NOMO-1 (cell line): ENCODE results near the gene OBI1.
A peak's percentile ranks its signal among the peaks of the same experiment; 100 is the strongest.

ENCODE experiments used
- DNase-seq, 2 experiments: peaks; one replicate each; lab custom pipeline; 2025; ENCODE audit not compliant: unreplicated experiment in 2 of 2; lab: John Stamatoyannopoulos, UW

The OBI1 gene

DNA sequence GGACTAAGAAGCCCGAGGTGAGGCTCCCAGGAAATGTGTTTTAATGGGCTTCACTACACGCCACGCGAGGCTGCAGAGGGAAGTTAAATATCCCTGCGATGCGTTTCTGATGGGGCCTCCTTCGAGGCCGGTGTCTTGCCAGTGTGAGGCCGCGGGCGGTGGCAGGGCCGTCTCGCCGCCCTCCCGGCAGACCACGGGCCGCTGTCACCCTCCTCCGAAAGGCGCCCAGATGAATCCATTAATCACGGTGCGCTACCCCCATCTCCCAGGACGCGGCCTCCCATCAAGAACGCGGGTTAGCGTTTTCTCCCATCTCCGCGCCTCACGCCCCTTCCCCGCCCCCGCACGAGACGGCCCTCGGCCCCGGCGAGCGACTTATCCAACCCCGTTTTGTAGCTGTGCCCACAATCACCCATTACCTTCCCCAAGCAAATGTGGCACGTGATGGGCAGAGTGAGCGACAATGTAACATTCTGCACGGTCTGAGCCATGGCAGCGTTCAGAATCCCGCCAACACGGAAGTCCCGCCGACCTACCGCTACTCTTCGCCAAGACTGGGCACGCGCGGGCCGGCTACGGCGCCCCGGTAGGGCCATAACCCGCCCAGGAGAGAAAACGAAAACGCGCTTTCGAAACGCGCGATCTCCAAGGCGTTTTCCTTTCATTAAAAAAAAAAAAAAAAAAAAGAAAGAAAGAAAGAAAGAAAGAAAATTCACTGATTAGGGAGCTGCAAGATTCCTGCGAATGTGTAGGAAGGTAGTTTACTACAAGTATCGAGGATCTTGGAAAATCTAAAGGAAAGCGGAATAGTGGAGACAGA, at the start of gene OBI1:
TSS of gene OBI1 (minus strand) at position 526 of the 820 bp plus-strand sequence. CDS start at position 491, 35 bp downstream.
- peak; percentile 76 to 84 for DNase-seq

DNA sequence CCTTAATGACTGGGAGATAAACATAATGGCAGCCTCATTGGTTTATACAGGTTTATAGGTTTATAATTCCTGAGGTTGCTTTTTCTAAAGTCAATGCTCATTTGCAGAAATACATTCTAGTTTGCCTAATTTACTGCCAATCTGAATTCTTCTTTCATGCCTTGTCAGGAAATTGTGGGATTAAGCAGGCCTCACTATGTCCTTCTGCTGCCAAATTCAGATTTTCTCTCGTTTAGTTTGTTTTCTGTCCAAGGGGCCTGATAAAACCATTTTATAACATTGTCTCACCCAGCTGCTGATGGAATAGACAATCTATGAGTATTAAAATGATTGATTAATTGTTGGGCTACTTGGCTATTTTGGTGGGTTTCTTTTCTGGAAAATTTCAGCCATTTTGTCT, 42.4 kb upstream of the OBI1 start:
- DNase-seq = no peak

DNA sequence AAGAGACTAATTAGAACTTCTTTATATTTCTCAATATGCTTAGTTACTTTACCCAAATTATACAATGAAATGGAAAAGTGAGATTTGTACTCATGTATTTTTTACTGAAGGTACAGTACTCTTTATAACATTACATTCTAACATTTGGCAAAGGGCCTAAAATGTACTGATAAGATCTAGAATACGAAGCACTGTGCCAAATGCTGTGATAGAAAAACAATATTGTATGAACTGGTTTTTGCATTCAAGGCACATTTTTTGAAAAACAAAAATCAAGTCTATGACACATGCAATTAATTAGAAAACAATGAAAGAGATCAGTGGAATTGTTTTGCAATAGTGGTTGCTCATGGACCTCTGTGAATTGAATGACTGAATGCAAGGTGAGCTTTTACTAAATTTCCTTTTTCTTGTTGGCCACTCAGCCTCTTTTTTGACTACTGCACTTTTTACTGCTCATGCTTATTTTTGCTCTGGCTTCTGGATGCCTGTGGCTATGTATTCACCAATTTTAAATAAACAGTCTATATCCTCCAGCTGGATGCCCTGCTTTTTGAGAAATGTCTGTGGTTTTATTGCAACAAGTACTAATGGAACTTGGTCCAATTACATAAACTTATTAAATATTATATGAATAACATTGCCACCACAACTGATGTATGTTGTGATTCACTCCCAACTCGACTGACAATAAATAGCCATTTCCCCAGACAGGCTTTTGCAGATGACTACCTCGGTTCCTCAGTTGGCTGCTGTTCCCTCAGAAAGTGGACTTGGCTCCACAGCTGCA, 41.4 kb upstream of the OBI1 start:
- no peak for DNase-seq

GRCh38 chr13:78689011-78689410, 30.1 kb upstream of the OBI1 start:
- no peak for DNase-seq

DNA sequence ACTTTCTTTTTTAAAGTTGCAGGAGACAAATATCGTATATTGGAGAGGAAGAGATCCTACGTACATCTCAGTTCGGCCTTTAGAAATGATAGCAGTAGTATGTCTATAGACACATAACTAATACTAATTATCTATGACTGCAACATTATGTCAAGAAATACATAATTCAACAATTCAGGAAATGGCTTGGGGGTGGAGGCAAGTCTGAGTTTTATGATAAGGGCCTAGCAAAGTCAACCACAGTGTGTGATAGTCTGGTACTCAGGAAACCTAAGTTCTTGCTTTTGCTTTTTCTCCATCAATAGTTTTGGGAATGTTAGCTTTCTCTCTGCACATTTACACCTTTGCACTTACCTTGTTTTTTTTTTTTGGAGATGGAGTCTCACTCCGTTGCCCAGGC, 27.5 kb upstream of the OBI1 start:
- DNase-seq = no peak

DNA sequence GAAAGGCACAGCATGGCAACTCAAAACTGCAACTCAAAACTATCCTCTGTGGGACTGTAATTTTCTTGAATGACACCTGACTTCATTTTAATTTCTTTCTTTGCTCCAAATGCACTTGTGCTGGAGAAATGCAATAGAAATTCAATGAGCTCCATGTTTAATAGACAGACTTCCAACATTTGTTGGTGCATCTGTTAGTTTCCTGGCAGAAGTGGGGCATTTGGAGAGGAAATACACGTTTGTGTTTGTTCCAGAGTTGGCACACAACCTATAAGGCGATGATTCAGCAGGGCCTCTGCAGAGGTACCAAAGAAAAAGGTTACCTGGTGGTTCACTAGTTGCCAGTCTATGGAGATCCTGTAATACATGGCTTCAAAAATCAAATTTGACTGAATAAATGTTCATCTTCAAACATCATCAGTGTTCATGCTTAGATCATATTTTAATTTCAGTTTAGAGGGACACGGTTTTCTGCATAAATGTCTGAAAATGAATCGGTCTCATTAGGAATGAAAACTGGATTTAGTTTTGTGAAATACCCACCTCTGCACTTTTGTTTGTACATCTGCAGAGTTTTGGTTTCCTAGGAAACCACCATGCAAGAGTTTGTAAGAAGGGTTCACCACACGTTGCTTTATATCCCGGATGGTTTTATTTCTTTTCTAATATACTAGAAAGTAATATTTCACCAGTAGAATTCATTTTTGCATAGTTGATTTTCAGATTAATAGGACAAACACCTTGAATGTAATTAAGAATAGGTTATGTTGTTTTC, 21.8 kb upstream of the OBI1 start:
- no peak for DNase-seq

- DNase-seq = no peak
These were observed 21.2 kb upstream of the OBI1 start for GRCh38 chr13:78680115-78680561.

DNA sequence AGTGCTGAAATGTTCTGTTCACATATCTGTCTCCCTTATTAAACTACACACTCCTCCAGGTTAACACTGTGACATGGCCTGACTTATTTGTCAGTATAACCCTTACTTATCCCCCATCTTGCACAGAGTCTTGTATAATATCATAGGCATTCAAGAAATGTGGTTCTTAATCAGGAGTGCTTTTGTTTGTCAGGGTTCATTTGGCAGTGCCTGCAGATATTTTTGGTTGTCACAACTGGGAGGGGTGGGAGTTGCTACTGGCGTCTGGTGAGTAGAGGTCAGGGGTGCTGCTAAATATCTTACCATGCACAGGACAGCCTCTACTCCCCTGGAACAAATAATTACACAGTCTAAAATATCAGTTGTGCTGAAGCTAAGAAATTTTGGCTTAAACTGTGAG, 20.4 kb upstream of the OBI1 start:
- DNase-seq = no peak

GRCh38 chr13:78675112-78675511, 16.2 kb upstream of the OBI1 start:
- DNase-seq = no peak

DNA sequence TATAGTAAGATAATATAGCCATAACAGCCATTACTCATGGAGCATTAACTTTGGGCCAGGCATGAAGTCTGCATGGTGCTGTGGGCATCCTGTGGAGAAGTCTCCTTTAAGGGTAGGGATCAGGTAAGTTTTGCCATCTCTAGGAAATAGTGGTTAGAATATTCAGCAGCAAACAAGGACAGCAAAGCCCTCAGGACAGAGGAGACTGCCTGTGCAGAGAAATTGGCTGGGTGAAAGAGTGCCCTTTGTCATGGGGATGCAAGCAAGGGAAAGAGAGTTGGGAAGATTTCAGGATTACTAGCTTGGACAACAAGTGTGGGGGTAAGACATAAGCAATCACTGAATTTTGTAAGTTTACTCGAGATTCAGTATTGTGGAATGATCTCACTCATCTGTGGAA, 15.7 kb upstream of the OBI1 start:
- DNase-seq = no peak

- DNase-seq = no peak
These were observed 3.5 kb upstream of the OBI1 start for GRCh38 chr13:78662467-78662866.

- peak in 1 of 2 experiments; percentile 7 for DNase-seq
These were observed 1.5 kb upstream of the OBI1 start for GRCh38 chr13:78660495-78660857.

GRCh38 chr13:78659732-78660494, 958 bp upstream of the OBI1 start:
- DNase-seq = peak; percentile 19 to 20

- DNase-seq = no peak
These were observed 435 bp upstream of the OBI1 start for GRCh38 chr13:78659450-78659730.

GRCh38 chr13:78657699-78658629, 991 bp downstream of the OBI1 start:
- peak in 1 of 2 experiments; percentile 30 for DNase-seq

DNA sequence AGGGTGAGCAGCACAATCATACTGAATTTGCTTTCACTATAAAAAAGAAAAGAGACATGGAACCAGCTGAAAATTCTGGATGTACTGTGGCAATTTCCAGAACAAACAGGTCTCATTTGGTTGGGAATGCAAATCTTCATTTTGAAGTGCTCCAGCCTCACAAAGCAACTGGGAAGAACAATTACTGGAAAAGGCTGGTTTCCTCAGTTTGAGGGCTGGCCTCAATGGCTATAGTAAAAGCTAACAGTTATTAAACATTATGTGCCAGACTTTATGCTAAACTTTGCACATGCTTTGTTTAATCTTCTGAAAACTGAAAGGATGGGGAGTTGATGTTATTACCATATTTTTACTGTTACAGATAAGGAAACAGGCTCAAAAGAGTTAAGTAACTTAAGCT, 3.0 kb downstream of the OBI1 start:
- DNase-seq = no peak

DNA sequence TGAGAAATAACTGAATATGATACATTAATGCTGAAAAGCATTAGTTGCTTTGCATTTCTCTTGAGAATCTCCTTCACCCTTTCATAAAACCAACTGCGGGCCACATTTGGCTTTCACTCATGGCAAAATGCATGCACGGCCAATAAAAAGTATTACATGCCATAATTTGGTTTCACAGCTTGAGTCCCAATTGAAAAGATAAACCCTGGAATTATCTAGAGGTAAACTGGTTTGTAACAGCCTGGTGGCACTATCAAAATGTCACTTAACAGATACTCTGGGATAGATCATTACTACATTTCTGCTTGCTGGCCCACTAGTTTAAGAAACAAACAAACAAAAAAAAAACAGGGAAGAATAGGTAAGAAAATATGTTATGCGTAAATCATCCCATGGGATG, 3.9 kb downstream of the OBI1 start:
- no peak for DNase-seq

- DNase-seq = no peak
These were observed 6.3 kb downstream of the OBI1 start for GRCh38 chr13:78652651-78653050.

GRCh38 chr13:78650717-78651083, 8.3 kb downstream of the OBI1 start:
- DNase-seq = no peak
